ENCODE measurements around the gene SORCS3. TPM values are rescaled to one million over a fixed set of nuclear protein-coding genes. Genes with fewer than 3 reads are reported as not detected.

The SORCS3 gene
- total RNA-seq, 4 donors from 2014 or later: 0.12 to 0.32 (median 0.15) TPM; not detected in 1

DNA sequence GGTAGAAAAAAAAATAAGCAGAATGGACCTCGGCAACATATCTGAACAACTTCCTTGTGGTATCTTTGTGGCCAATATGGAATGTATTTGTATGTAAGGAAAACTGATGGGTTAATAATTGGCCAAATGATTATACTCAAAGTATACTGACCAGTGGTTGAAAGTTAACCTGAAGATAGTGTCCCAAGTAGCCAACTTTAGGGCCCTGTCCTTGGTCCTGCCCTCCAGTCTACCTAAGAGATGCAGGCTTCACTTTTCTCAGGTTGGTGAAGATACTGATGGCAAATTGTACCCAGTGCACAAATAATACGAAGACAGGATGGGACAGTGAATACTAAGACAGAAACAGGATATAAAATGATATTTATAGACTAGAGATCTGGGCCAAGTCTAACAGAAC is 109.2 kb downstream of the SORCS3 start:
- TF ChIP-seq, protein P1, sequence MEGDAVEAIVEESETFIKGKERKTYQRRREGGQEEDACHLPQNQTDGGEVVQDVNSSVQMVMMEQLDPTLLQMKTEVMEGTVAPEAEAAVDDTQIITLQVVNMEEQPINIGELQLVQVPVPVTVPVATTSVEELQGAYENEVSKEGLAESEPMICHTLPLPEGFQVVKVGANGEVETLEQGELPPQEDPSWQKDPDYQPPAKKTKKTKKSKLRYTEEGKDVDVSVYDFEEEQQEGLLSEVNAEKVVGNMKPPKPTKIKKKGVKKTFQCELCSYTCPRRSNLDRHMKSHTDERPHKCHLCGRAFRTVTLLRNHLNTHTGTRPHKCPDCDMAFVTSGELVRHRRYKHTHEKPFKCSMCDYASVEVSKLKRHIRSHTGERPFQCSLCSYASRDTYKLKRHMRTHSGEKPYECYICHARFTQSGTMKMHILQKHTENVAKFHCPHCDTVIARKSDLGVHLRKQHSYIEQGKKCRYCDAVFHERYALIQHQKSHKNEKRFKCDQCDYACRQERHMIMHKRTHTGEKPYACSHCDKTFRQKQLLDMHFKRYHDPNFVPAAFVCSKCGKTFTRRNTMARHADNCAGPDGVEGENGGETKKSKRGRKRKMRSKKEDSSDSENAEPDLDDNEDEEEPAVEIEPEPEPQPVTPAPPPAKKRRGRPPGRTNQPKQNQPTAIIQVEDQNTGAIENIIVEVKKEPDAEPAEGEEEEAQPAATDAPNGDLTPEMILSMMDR (IDR thresholded peaks at IDR 0.05): no peak
- TF ChIP-seq POLR2A (IDR thresholded peaks at IDR 0.05): no peak
- intact Hi-C loops (cut with DNase I; ENCODE audit: low total_unique reads): no loop called here
- H3K4me3 ChIP-seq (ENCODE audit: low read depth, poor library complexity, severe bottlenecking): no peak overlapping the region
- no peak for DNase-seq (ENCODE audit: low spot score in 2 of 2)
- WGBS, 2 donors: 72 to 74% methylated on average over 2 of the region's 2 CpGs

- WGBS, 2 donors: 76 to 78% methylated on average over 4 of the region's 4 CpGs
- H3K4me3 ChIP-seq (ENCODE audit: low read depth, poor library complexity, severe bottlenecking): no peak overlapping the region
- no peak for DNase-seq (ENCODE audit: low spot score in 2 of 2)
- intact Hi-C loops (cut with DNase I; ENCODE audit: low total_unique reads): no loop called here
- TF ChIP-seq, protein P1 (IDR thresholded peaks at IDR 0.05): no peak
- TF ChIP-seq POLR2A (IDR thresholded peaks at IDR 0.05): no peak
Observed at GRCh38 chr10:104762793-104763192, 121.7 kb downstream of the SORCS3 start.

DNA sequence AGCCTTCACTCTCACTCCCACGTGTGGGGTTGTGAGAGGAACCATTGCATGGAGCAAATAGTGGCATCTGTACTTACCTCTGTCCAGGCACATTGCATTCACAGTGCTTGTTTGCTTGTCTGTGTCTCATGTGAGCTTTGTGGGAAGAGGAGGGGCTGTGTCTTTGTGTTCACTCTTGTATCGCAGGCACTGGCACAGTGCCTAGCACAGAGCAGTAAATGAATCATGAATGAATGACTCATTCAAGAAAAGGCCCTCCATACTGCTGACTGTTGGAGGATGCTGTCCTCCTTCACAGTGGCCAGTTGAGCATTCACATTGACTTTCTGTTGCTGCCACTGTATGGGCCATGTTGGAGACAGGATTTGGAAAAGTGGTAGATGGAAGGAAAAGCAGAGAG is 125.3 kb downstream of the SORCS3 start:
- H3K4me3 ChIP-seq (ENCODE audit: low read depth, poor library complexity, severe bottlenecking): no peak overlapping the region
- no peak for DNase-seq (ENCODE audit: low spot score in 2 of 2)
- intact Hi-C loops (cut with DNase I; ENCODE audit: low total_unique reads): no loop called here
- TF ChIP-seq POLR2A (IDR thresholded peaks at IDR 0.05): no peak
- TF ChIP-seq, protein P1 (IDR thresholded peaks at IDR 0.05): no peak
- WGBS, 2 donors: 7 to 38% methylated on average over 2 of the region's 2 CpGs

DNA sequence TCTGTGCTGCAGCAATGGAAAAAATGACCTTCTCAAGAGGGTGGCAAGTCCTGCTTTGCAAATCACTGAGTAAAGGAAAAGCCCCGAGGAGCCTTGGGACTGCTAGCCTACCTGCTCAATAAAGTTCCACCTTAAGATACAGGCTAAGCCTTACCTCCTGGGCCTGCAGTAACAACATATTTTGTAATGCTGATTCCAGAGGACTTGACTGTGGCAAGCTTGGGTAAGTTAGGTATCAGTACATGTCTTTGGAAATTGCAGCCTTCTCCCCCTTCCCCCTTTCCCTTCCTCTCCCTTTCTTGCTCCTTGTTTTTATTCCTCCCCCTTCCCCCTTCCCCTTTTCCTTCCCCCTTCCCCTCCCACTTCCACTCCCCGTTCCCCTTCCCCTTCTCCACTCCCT is 126.2 kb downstream of the SORCS3 start:
- no peak overlapping the region for H3K4me3 ChIP-seq (ENCODE audit: low read depth, poor library complexity, severe bottlenecking)
- no peak for DNase-seq (ENCODE audit: low spot score in 2 of 2)
- intact Hi-C loops (cut with DNase I; ENCODE audit: low total_unique reads): no loop called here
- TF ChIP-seq, protein P1 (IDR thresholded peaks at IDR 0.05): no peak
- TF ChIP-seq POLR2A (IDR thresholded peaks at IDR 0.05): no peak
- WGBS, 2 donors: 36 to 45% methylated on average over 2 of the region's 2 CpGs

- no peak overlapping the region for H3K4me3 ChIP-seq (ENCODE audit: low read depth, poor library complexity, severe bottlenecking)
- DNase-seq (ENCODE audit: low spot score in 2 of 2): no peak
- no peak for TF ChIP-seq POLR2A (IDR thresholded peaks at IDR 0.05)
- TF ChIP-seq, protein P1 (IDR thresholded peaks at IDR 0.05): no peak
- WGBS, 2 donors: 53 to 61% methylated on average over 1 of the region's 1 CpG
- intact Hi-C loops (cut with DNase I; ENCODE audit: low total_unique reads): no loop called here
Observed at GRCh38 chr10:104767745-104768144, 126.7 kb downstream of the SORCS3 start.

GRCh38 chr10:104773105-104773504 is 132.0 kb downstream of the SORCS3 start:
- intact Hi-C loops (cut with DNase I; ENCODE audit: low total_unique reads): no loop called here
- H3K4me3 ChIP-seq (ENCODE audit: low read depth, poor library complexity, severe bottlenecking): no peak overlapping the region
- 54 to 69% methylated on average over 3 of the region's 3 CpGs for WGBS, 2 donors
- TF ChIP-seq POLR2A (IDR thresholded peaks at IDR 0.05): no peak
- TF ChIP-seq, protein P1 (IDR thresholded peaks at IDR 0.05): no peak
- no peak for DNase-seq (ENCODE audit: low spot score in 2 of 2)

Data from lower leg skin (tissue), 4 donors.